Measurements from ENCODE around the gene MINDY4.
"Not testable (repeated sequence)": the region's sequence is repeated elsewhere in the genome, so short reads cannot be mapped to it uniquely, and the experiment has no call there.

MINDY4 gene

GRCh38 chr7:30824821-30825720 lies 53.9 kb downstream of the MINDY4 start:
- no peak for TF ChIP-seq CTCF (conservative IDR thresholded peaks at IDR 0.05; ENCODE audit: low read length)
- no peak overlapping the region for H3K4me3 ChIP-seq (ENCODE audit: low read length)
- no peak for DNase-seq (ENCODE audit: low read depth)

- no peak overlapping the region for H3K4me3 ChIP-seq (ENCODE audit: low read length)
- DNase-seq (ENCODE audit: low read depth), result no peak
- no peak for TF ChIP-seq CTCF (conservative IDR thresholded peaks at IDR 0.05; ENCODE audit: low read length)
Observed at GRCh38 chr7:30826181-30826580, 55.0 kb downstream of the MINDY4 start.

- TF ChIP-seq CTCF (conservative IDR thresholded peaks at IDR 0.05; ENCODE audit: low read length), result no peak
- DNase-seq (ENCODE audit: low read depth), result no peak
- no peak overlapping the region for H3K4me3 ChIP-seq (ENCODE audit: low read length)
Observed at GRCh38 chr7:30828591-30828990, 57.4 kb downstream of the MINDY4 start.

- H3K4me3 ChIP-seq (ENCODE audit: low read length), result no peak overlapping the region
- no peak for TF ChIP-seq CTCF (conservative IDR thresholded peaks at IDR 0.05; ENCODE audit: low read length)
- no peak for DNase-seq (ENCODE audit: low read depth)
Observed at GRCh38 chr7:30829471-30829870, 58.3 kb downstream of the MINDY4 start.

GRCh38 chr7:30831227-30831626 lies 60.0 kb downstream of the MINDY4 start:
- no peak for DNase-seq (ENCODE audit: low read depth)
- no peak for TF ChIP-seq CTCF (conservative IDR thresholded peaks at IDR 0.05; ENCODE audit: low read length)
- no peak overlapping the region for H3K4me3 ChIP-seq (ENCODE audit: low read length)

- no peak for TF ChIP-seq CTCF (conservative IDR thresholded peaks at IDR 0.05; ENCODE audit: low read length)
- DNase-seq (ENCODE audit: low read depth), result no peak
- H3K4me3 ChIP-seq (ENCODE audit: low read length), result no peak overlapping the region
Observed at GRCh38 chr7:30831936-30832335, 60.7 kb downstream of the MINDY4 start.

- not testable (repeated sequence) for H3K4me3 ChIP-seq (ENCODE audit: low read length); DNase-seq (ENCODE audit: low read depth)
Observed at GRCh38 chr7:30834017-30834674, 62.9 kb downstream of the MINDY4 start.
